SK-N-SH (cell line): ENCODE measurements around the gene DGCR2.

ENCODE experiments used
- EZH2phosphoT487 ChIP-seq: fragments of 200-600 bp; sonication (generic); IDR thresholded peaks from 2 replicates; pipeline ENCODE4 v1.6.1; 2017; ENCODE audit warnings: low read depth, mixed run types, mild to moderate bottlenecking, antibody characterized with exemption, moderate library complexity, borderline replicate concordance
- FOXJ3 ChIP-seq: sonication (generic); formaldehyde crosslinking; IDR thresholded peaks from 2 replicates; pipeline ENCODE4 v1.5.1; 2020; ENCODE audit warnings: mild to moderate bottlenecking, missing genetic modification reagents
- FOXM1 ChIP-seq: IDR thresholded peaks from 2 replicates; pipeline ENCODE4 v1.4.0; 2012; ENCODE audit warnings: low read depth, mild to moderate bottlenecking
- POLR2AphosphoS5 ChIP-seq: IDR thresholded peaks from 2 replicates; pipeline ENCODE4 v1.6.1; 2012; ENCODE audit warnings: low read depth, low read length
- RFX5 ChIP-seq: IDR thresholded peaks from 2 replicates; pipeline ENCODE4 v1.6.1; 2012; ENCODE audit warnings: mild to moderate bottlenecking, improper control_type of control experiment, low read length
- SMC3 ChIP-seq: IDR thresholded peaks from 2 replicates; pipeline ENCODE4 v1.6.1; 2012; ENCODE audit warnings: low read depth, low read length, improper control_type of control experiment
- TF ChIP-seq, protein P1 (sequence below): fragments of 200-600 bp; sonication (generic); IDR thresholded peaks from 2 replicates; pipeline ENCODE4 v1.6.1; 2017; ENCODE audit warnings: antibody characterized with exemption, mild to moderate bottlenecking, moderate library complexity
- TF ChIP-seq, protein P2 (sequence below): IDR thresholded peaks from 2 replicates; pipeline ENCODE4 v1.4.0; 2012; ENCODE audit warnings: low read depth, borderline replicate concordance
- TF ChIP-seq, protein P3 (sequence below): fragments of 150-350 bp; IDR thresholded peaks from 2 replicates; pipeline ENCODE4 v1.6.1; 2017; ENCODE audit warnings: antibody characterized with exemption, low read length, low read depth, borderline replicate concordance

DNA sequence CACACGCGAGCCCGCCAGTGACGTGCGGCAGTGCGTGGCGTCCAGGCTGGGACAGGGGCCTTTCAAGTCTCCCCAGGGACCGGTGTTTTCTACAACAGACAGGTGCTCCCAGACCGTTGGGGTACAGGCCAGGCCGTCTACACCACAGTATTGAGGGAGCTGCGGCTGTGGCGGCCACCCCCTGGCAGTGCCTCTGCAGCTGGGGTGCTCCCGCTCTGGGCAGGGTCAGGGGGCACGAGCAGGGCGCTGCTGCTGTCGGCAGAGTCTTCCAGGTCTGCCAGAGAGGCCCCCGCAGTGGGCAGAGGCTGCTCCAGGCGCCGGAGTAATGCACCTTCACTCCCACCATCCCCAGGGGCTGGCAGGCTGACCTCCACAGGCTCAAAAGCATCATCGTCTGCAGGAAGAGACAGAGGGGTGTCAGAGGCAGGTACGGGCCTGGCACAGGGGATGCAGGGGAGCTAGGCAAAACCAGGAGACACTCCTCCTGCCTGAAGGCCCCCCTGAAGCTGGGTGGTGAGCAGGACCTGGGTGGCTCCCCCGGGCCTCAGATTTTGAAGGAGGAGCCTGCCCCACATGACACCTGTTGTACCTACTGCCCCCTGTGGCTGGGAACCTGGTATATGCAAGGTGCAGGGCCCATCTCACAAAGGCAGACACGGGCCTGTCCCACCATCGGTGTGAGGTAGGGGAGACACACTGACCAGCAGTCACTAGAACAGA, 83.3 kb downstream of the DGCR2 start:
- TF ChIP-seq FOXM1 = no peak
- TF ChIP-seq EZH2phosphoT487 = no peak
- TF ChIP-seq, protein P1, sequence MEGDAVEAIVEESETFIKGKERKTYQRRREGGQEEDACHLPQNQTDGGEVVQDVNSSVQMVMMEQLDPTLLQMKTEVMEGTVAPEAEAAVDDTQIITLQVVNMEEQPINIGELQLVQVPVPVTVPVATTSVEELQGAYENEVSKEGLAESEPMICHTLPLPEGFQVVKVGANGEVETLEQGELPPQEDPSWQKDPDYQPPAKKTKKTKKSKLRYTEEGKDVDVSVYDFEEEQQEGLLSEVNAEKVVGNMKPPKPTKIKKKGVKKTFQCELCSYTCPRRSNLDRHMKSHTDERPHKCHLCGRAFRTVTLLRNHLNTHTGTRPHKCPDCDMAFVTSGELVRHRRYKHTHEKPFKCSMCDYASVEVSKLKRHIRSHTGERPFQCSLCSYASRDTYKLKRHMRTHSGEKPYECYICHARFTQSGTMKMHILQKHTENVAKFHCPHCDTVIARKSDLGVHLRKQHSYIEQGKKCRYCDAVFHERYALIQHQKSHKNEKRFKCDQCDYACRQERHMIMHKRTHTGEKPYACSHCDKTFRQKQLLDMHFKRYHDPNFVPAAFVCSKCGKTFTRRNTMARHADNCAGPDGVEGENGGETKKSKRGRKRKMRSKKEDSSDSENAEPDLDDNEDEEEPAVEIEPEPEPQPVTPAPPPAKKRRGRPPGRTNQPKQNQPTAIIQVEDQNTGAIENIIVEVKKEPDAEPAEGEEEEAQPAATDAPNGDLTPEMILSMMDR = no peak
- TF ChIP-seq, protein P2, sequence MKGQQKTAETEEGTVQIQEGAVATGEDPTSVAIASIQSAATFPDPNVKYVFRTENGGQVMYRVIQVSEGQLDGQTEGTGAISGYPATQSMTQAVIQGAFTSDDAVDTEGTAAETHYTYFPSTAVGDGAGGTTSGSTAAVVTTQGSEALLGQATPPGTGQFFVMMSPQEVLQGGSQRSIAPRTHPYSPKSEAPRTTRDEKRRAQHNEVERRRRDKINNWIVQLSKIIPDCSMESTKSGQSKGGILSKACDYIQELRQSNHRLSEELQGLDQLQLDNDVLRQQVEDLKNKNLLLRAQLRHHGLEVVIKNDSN = no peak
- TF ChIP-seq, protein P3, sequence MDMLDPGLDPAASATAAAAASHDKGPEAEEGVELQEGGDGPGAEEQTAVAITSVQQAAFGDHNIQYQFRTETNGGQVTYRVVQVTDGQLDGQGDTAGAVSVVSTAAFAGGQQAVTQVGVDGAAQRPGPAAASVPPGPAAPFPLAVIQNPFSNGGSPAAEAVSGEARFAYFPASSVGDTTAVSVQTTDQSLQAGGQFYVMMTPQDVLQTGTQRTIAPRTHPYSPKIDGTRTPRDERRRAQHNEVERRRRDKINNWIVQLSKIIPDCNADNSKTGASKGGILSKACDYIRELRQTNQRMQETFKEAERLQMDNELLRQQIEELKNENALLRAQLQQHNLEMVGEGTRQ = no peak
- no peak for TF ChIP-seq POLR2AphosphoS5
- TF ChIP-seq FOXJ3 (CRISPR knock-in tag) = no peak
- TF ChIP-seq RFX5 = no peak
- TF ChIP-seq SMC3 = no peak
